HepG2 (cell line): ENCODE data around the gene GNAI2. TPM values are rescaled to one million over a fixed set of nuclear protein-coding genes. Genes with fewer than 3 reads are reported as not detected.

ENCODE experiments used
- ATF7-NPFF ChIP-seq: sonication (generic); formaldehyde crosslinking; IDR thresholded peaks from 2 replicates; pipeline ENCODE4 v1.8.1; 2023; ENCODE audit warnings: mild to moderate bottlenecking, low read depth, missing genetic modification reagents, moderate library complexity
- LCORL ChIP-seq, 2 experiments: fragments of 450-650 bp in 1 of 2; sonication (generic) in 1 of 2; formaldehyde crosslinking in 1 of 2; IDR thresholded peaks; 2 replicates each; pipeline versions ENCODE4 v1.5.0 to v1.6.1; 2017 to 2020; ENCODE audit warnings: antibody characterized with exemption in 1 of 2, missing genetic modification reagents in 1 of 2
- MAFF ChIP-seq: IDR thresholded peaks from 2 replicates; pipeline ENCODE4 v1.6.1; 2011; ENCODE audit warnings: low read depth, low read length, improper control_type of control experiment
- MAFG ChIP-seq: sonication (generic); formaldehyde crosslinking; IDR thresholded peaks from 2 replicates; pipeline ENCODE4 v1.5.1; 2020; ENCODE audit warnings: mild to moderate bottlenecking, missing genetic modification reagents
- MLLT10 ChIP-seq: sonication (generic); formaldehyde crosslinking; IDR thresholded peaks from 2 replicates; pipeline ENCODE4 v1.4.0; 2020; ENCODE audit warnings: missing genetic modification reagents
- NFE2L2 ChIP-seq: fragments of 150-350 bp; IDR thresholded peaks from 2 replicates; pipeline ENCODE4 v1.6.1; 2014; ENCODE audit warnings: low read length
- NFKBIZ ChIP-seq: IDR thresholded peaks from 2 replicates; pipeline ENCODE4 v1.6.1; 2018; ENCODE audit warnings: missing genetic modification reagents, missing compliant biosample characterization
- PRDM10 ChIP-seq: sonication (generic); formaldehyde crosslinking; IDR thresholded peaks from 2 replicates; pipeline ENCODE4 v1.4.0; 2020; ENCODE audit warnings: low read depth, missing genetic modification reagents
- PTBP1 ChIP-seq: fragments of 200-400 bp; formaldehyde crosslinking; IDR thresholded peaks from 2 replicates; pipeline ENCODE4 v1.6.1; 2018; ENCODE audit warnings: low read length, low read depth; ENCODE audit not compliant: poor library complexity, severe bottlenecking
- RARG ChIP-seq: sonication (generic); formaldehyde crosslinking; IDR thresholded peaks from 2 replicates; pipeline ENCODE4 v1.4.0; 2020; ENCODE audit warnings: low read depth, mild to moderate bottlenecking, missing genetic modification reagents
- SMC3 ChIP-seq: IDR thresholded peaks from 2 replicates; pipeline ENCODE4 v1.6.1; 2011; ENCODE audit warnings: low read length, improper control_type of control experiment
- STAG1 ChIP-seq: sonication (generic); formaldehyde crosslinking; IDR thresholded peaks from 2 replicates; pipeline ENCODE4 v1.4.0; 2020; ENCODE audit warnings: missing genetic modification reagents
- TOPORS ChIP-seq: sonication (generic); formaldehyde crosslinking; IDR thresholded peaks from 2 replicates; pipeline ENCODE4 v1.8.0; 2023; ENCODE audit warnings: mild to moderate bottlenecking, missing genetic modification reagents
- YY1 ChIP-seq: IDR thresholded peaks from 2 replicates; pipeline ENCODE4 v1.6.1; 2011; ENCODE audit warnings: low read length, low read depth, moderate library complexity, mild to moderate bottlenecking; ENCODE audit not compliant: insufficient read depth, insufficient replicate concordance
- ZFP36 ChIP-seq: fragments of 150-350 bp; IDR thresholded peaks from 2 replicates; pipeline ENCODE4 v1.6.1; 2018; ENCODE audit warnings: borderline replicate concordance, low read length, low read depth; ENCODE audit not compliant: partially characterized antibody
- ZIK1 ChIP-seq: sonication (generic); formaldehyde crosslinking; IDR thresholded peaks from 2 replicates; pipeline ENCODE4 v1.5.0; 2020; ENCODE audit warnings: mild to moderate bottlenecking, low read depth, missing genetic modification reagents, borderline replicate concordance
- ZNF501 ChIP-seq: sonication (generic); formaldehyde crosslinking; IDR thresholded peaks from 2 replicates; pipeline ENCODE4 v1.5.1; 2020; ENCODE audit warnings: mild to moderate bottlenecking, moderate library complexity, missing genetic modification reagents
- ZNF503 ChIP-seq: sonication (generic); formaldehyde crosslinking; IDR thresholded peaks from 2 replicates; pipeline ENCODE4 v1.4.0; 2020; ENCODE audit warnings: missing genetic modification reagents
- ZNF777 ChIP-seq: sonication (generic); formaldehyde crosslinking; IDR thresholded peaks from 2 replicates; pipeline ENCODE4 v1.4.0; 2020; ENCODE audit warnings: missing genetic modification reagents
- ZSCAN20 ChIP-seq: sonication (generic); formaldehyde crosslinking; IDR thresholded peaks from 2 replicates; pipeline ENCODE4 v1.4.0; 2020; ENCODE audit warnings: missing genetic modification reagents, mild to moderate bottlenecking, borderline replicate concordance
- ZSCAN30 ChIP-seq: sonication (generic); formaldehyde crosslinking; IDR thresholded peaks from 2 replicates; pipeline ENCODE4 v1.5.0; 2020; ENCODE audit warnings: mild to moderate bottlenecking, missing genetic modification reagents
- polyA plus RNA-seq, 8 experiments: library from polyadenylated mRNA; depleted of rRNA in 3 of 8; stranded (reverse) in 7 of 8; unstranded in 1 of 8; fragments of >200 nt; fragmentation: Illumina TruSeq in 4 of 8; extraction: Trizol in 4 of 8; gene quantifications; 2 replicates each; pipeline versions ENCODE4 v1.2.1 to v1.2.3, GENCODE V29; 2011 to 2016; ENCODE audit warnings: low read depth in 4 of 8, missing spikeins in 1 of 8, mixed read lengths in 1 of 8; ENCODE audit not compliant: insufficient read depth in 1 of 8
- total RNA-seq, 5 experiments: library from RNA; depleted of rRNA; stranded (reverse); fragments of >200 nt; fragmentation: Illumina TruSeq; extraction: Trizol; gene quantifications; 2 replicates each; pipeline ENCODE4 v1.2.3, GENCODE V29; 2016; ENCODE audit warnings: low read depth in 1 of 5

Gene GNAI2
- total and polyA plus RNA-seq, 2 of the 13 experiments (the other 11 are each of a cell fraction or from before 2014, with no cell fraction given) = 51.1 to 66.2 TPM

- peak; percentile 82; the same call in 1 of the 2 replicates for TF ChIP-seq ATF7-NPFF (CRISPR knock-in tag)
- no peak for TF ChIP-seq MLLT10
- no peak for TF ChIP-seq ZIK1
- TF ChIP-seq STAG1 = peak; percentile 92
- no peak; the same call in 1 of the 2 replicates for TF ChIP-seq ZNF777
- no peak for TF ChIP-seq MAFF
- TF ChIP-seq PRDM10 = peak; percentile 80
- peak; percentile 85 for TF ChIP-seq ZNF501 (CRISPR knock-in tag)
- no peak for TF ChIP-seq TOPORS (CRISPR knock-in tag)
- no peak for TF ChIP-seq PTBP1
- TF ChIP-seq SMC3 = peak; percentile 50; the same call in 1 of the 2 replicates
- no peak for TF ChIP-seq ZFP36
- TF ChIP-seq LCORL (IDR thresholded peaks at IDR 0.05) = no peak
- peak; percentile 83 for TF ChIP-seq LCORL (CRISPR knock-in tag; IDR thresholded peaks at IDR 0.05)
- 0 out of 2 replicates have a peak, but pooled peaks have one; percentile 59 for TF ChIP-seq NFKBIZ
- 0 out of 2 replicates have a peak, but pooled peaks have one; percentile 39 for TF ChIP-seq ZSCAN30
- TF ChIP-seq ZNF503 = peak; percentile 63; the same call in 1 of the 2 replicates
- no peak for TF ChIP-seq RARG (CRISPR knock-in tag)
- peak; percentile 41; the same call in 1 of the 2 replicates for TF ChIP-seq ZSCAN20 (CRISPR knock-in tag)
- peak; percentile 83 for TF ChIP-seq YY1
- no peak for TF ChIP-seq NFE2L2
- no peak for TF ChIP-seq MAFG (CRISPR knock-in tag)
Observed at GRCh38 chr3:50227390-50228183, 8.4 kb upstream of the GNAI2 start (continued).
